ENCODE results near the gene FRRS1L. TPM values are rescaled to one million over a fixed set of nuclear protein-coding genes. Genes with fewer than 3 reads are reported as not detected.

FRRS1L gene, protein sequence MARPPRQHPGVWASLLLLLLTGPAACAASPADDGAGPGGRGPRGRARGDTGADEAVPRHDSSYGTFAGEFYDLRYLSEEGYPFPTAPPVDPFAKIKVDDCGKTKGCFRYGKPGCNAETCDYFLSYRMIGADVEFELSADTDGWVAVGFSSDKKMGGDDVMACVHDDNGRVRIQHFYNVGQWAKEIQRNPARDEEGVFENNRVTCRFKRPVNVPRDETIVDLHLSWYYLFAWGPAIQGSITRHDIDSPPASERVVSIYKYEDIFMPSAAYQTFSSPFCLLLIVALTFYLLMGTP
- not detected for polyA plus RNA-seq (2012; ENCODE audit: low read depth, missing spikeins)

DNA sequence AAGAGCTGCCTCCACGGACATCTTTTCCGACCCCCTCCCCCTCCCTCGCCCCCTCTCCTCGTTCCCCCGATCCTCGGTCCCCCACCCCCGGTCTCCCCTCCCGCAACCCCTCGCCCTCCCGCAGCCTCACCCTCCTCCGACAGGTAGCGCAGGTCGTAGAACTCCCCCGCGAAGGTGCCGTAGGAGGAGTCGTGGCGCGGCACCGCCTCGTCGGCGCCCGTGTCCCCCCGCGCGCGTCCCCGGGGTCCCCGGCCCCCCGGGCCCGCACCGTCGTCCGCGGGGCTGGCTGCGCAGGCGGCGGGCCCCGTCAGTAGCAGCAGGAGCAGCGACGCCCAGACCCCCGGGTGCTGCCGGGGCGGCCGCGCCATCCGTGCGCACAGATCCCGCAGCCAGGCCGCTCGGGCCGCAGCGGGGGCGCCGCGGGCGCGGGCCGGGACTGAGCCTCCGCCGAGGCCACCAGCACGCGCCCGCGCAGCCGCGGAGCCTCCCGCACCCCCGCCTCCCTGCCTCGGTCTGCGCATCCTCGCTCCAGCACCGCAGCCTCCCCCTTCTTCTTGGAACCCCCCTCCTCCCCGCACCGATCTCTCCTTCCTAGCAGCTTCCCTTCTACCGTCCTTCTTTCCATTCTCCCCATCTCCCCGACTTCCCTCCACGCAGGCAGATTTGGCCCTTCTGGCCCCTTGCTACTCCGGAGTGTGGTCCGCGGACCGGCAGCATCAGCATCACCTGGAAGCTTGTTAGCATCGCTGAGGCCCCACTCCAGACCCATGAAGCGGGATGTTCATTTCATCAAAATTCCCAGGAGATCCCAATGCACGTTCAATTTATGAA, at the start of gene FRRS1L:
TSS of gene FRRS1L (minus strand) at position 479 of the 831 bp plus-strand sequence. CDS start at position 368, 111 bp downstream.
- FAIRE-seq (no peak), DNase-seq (ENCODE audit: insufficient read length, low spot score) (no peak)
- no peak for TF ChIP-seq POLR2AphosphoS5 (IDR thresholded peaks at IDR 0.05; ENCODE audit: low read depth, low read length)
- TF ChIP-seq SPI1 (IDR thresholded peaks at IDR 0.05; ENCODE audit: low read depth, low read length): no peak
- no peak for TF ChIP-seq POU2F2 (IDR thresholded peaks at IDR 0.05; ENCODE audit: low read depth, low read length)
- TF ChIP-seq PAX5 (IDR thresholded peaks at IDR 0.05; ENCODE audit: insufficient read depth, low read length, severe bottlenecking): no peak

DNA sequence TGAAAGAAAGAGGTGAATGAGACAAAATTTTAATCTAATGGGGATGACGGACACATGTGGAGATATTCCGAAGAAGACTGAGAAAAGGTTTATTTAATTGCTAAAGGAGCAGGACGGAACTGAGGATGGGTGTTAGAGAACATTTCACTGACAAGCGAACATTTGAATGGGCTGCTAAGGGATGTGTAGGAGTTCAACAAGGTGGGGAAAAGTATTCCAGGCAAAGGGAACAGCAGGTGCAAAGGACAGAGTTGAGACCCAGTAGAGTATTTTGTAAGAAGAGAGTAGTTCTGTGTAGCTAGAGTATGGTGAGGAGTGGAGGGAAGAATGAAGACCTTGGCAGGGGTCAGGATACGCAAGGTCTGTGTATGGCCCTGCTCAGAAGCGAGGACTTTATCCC, 47.4 kb upstream of the FRRS1L start:
- TF ChIP-seq POLR2A (IDR thresholded peaks at IDR 0.05; ENCODE audit: low read depth, low read length) (no peak), PAX5 (IDR thresholded peaks at IDR 0.05; ENCODE audit: insufficient read depth, low read length, severe bottlenecking) (no peak), POLR2AphosphoS5 (IDR thresholded peaks at IDR 0.05; ENCODE audit: low read depth, low read length) (no peak), SPI1 (IDR thresholded peaks at IDR 0.05; ENCODE audit: low read depth, low read length) (no peak), TAF1 (IDR thresholded peaks at IDR 0.05; ENCODE audit: low read depth, low read length) (no peak), POU2F2 (IDR thresholded peaks at IDR 0.05; ENCODE audit: low read depth, low read length) (no peak)
- FAIRE-seq (no peak), DNase-seq (ENCODE audit: insufficient read length, low spot score) (no peak)

- TF ChIP-seq PAX5 (IDR thresholded peaks at IDR 0.05; ENCODE audit: insufficient read depth, low read length, severe bottlenecking): no peak
- no peak for TF ChIP-seq TAF1 (IDR thresholded peaks at IDR 0.05; ENCODE audit: low read depth, low read length)
- TF ChIP-seq POLR2AphosphoS5 (IDR thresholded peaks at IDR 0.05; ENCODE audit: low read depth, low read length): no peak
- TF ChIP-seq SPI1 (IDR thresholded peaks at IDR 0.05; ENCODE audit: low read depth, low read length): no peak
- DNase-seq (ENCODE audit: insufficient read length, low spot score) (no peak), FAIRE-seq (no peak)
Observed at GRCh38 chr9:109213285-109214121, 46.5 kb upstream of the FRRS1L start.

DNA sequence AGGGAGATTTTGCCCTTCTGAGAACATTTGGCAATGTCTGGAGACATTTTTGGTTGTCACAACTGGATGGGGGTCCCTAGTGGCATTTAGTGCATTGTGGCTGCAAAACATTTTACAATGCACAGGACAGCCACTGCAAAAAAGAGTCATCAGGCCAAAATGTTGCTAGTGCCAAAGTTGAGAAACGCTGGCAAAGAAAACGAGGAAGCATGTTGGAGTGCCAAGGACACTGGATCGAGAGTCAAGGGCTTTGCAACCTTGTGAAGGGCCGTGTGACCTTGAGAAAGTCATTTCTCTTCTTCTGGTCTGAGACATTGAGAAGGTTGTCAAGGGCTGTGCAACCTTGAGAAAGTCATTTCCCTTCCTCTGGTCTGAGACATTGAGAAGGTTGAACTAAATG, 45.7 kb upstream of the FRRS1L start:
- no peak for TF ChIP-seq POLR2A (IDR thresholded peaks at IDR 0.05; ENCODE audit: low read depth, low read length)
- TF ChIP-seq POLR2AphosphoS5 (IDR thresholded peaks at IDR 0.05; ENCODE audit: low read depth, low read length): no peak
- no peak for TF ChIP-seq POU2F2 (IDR thresholded peaks at IDR 0.05; ENCODE audit: low read depth, low read length)
- no peak for TF ChIP-seq PAX5 (IDR thresholded peaks at IDR 0.05; ENCODE audit: insufficient read depth, low read length, severe bottlenecking)
- TF ChIP-seq SPI1 (IDR thresholded peaks at IDR 0.05; ENCODE audit: low read depth, low read length): no peak
- no peak for TF ChIP-seq TAF1 (IDR thresholded peaks at IDR 0.05; ENCODE audit: low read depth, low read length)
- FAIRE-seq: no peak

DNA sequence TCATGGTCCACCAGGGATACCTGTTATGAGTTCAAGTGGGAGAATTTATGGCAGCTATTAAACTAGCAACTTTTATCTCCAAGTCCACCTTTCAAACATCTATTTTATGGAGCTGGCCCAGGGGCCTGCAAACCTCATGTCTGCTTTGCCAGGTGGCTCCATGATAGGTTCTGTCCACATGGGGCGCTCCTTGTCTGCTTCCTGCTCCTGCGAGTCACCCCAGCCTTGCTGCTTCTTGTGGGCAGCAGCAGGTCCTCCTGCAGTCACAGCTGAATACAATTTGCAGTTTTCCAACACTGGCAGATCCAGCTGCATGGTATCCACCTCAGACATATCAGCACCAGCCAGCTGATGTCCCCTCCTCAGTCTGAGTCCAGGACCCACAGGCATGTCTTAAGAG, 39.6 kb upstream of the FRRS1L start:
- TF ChIP-seq PAX5 (IDR thresholded peaks at IDR 0.05; ENCODE audit: insufficient read depth, low read length, severe bottlenecking): no peak
- TF ChIP-seq POU2F2 (IDR thresholded peaks at IDR 0.05; ENCODE audit: low read depth, low read length): no peak
- TF ChIP-seq SPI1 (IDR thresholded peaks at IDR 0.05; ENCODE audit: low read depth, low read length): no peak
- no peak for TF ChIP-seq POLR2AphosphoS5 (IDR thresholded peaks at IDR 0.05; ENCODE audit: low read depth, low read length)
- no peak for TF ChIP-seq POLR2A (IDR thresholded peaks at IDR 0.05; ENCODE audit: low read depth, low read length)
- TF ChIP-seq TAF1 (IDR thresholded peaks at IDR 0.05; ENCODE audit: low read depth, low read length): no peak
- FAIRE-seq (no peak), DNase-seq (ENCODE audit: insufficient read length, low spot score) (no peak)

More for the DNA sequence above, 45.7 kb upstream of the FRRS1L start:
- DNase-seq (ENCODE audit: insufficient read length, low spot score): no peak

- DNase-seq (ENCODE audit: insufficient read length, low spot score): no peak
- TF ChIP-seq POLR2A (IDR thresholded peaks at IDR 0.05; ENCODE audit: low read depth, low read length) (no peak), POLR2AphosphoS5 (IDR thresholded peaks at IDR 0.05; ENCODE audit: low read depth, low read length) (no peak), POU2F2 (IDR thresholded peaks at IDR 0.05; ENCODE audit: low read depth, low read length) (no peak), TAF1 (IDR thresholded peaks at IDR 0.05; ENCODE audit: low read depth, low read length) (no peak), SPI1 (IDR thresholded peaks at IDR 0.05; ENCODE audit: low read depth, low read length) (no peak), PAX5 (IDR thresholded peaks at IDR 0.05; ENCODE audit: insufficient read depth, low read length, severe bottlenecking) (no peak)
- FAIRE-seq: no peak
Observed at GRCh38 chr9:109205526-109205925, 38.5 kb upstream of the FRRS1L start.

DNA sequence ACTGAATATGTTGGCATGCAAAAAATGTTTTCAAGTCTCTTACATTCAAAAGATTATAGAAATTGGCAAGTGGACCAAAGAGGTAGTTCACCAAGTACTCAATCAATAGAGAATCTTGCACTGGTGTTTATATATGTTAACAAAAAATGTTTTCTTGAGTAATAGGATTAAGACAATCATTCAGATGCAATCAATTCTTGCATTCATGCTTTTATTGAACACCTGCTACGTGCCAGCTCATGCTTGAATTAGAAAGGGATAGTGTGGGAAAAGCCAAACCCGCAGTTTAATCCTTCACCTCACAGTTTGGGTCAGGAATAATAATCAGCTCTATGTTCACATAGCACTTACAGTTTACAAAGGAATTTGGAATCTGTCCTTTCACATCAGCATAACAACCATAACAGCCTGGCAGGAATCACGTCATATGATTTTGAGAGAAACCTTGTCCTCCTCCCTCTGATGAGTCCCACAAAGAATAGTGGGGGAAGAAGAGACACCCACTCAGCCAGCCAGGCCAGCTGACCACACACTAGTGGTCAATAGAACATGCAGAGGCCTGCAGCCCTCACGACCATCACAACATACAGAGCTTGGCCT, 36.8 kb upstream of the FRRS1L start:
- no peak for DNase-seq (ENCODE audit: insufficient read length, low spot score)
- FAIRE-seq: no peak
- TF ChIP-seq POLR2A (IDR thresholded peaks at IDR 0.05; ENCODE audit: low read depth, low read length) (no peak), TAF1 (IDR thresholded peaks at IDR 0.05; ENCODE audit: low read depth, low read length) (no peak), POLR2AphosphoS5 (IDR thresholded peaks at IDR 0.05; ENCODE audit: low read depth, low read length) (no peak)

- TF ChIP-seq POU2F2 (IDR thresholded peaks at IDR 0.05; ENCODE audit: low read depth, low read length) (no peak), POLR2AphosphoS5 (IDR thresholded peaks at IDR 0.05; ENCODE audit: low read depth, low read length) (no peak), PAX5 (IDR thresholded peaks at IDR 0.05; ENCODE audit: insufficient read depth, low read length, severe bottlenecking) (no peak), SPI1 (IDR thresholded peaks at IDR 0.05; ENCODE audit: low read depth, low read length) (no peak), POLR2A (IDR thresholded peaks at IDR 0.05; ENCODE audit: low read depth, low read length) (no peak)
- FAIRE-seq: no peak
- DNase-seq (ENCODE audit: insufficient read length, low spot score): no peak
Observed at GRCh38 chr9:109199676-109200075, 32.6 kb upstream of the FRRS1L start.

Data from GM12891 (cell line).